SKM-1 (cell line): Measurements from ENCODE around the gene CDPF1.
"Not testable (repeated sequence)": the region's sequence is repeated elsewhere in the genome, so short reads cannot be mapped to it uniquely, and the experiment has no call there.

ENCODE experiments used
- DNase-seq: peaks from one replicate; lab custom pipeline; 2025; ENCODE audit not compliant: unreplicated experiment; lab: John Stamatoyannopoulos, UW

CDPF1 gene

DNA sequence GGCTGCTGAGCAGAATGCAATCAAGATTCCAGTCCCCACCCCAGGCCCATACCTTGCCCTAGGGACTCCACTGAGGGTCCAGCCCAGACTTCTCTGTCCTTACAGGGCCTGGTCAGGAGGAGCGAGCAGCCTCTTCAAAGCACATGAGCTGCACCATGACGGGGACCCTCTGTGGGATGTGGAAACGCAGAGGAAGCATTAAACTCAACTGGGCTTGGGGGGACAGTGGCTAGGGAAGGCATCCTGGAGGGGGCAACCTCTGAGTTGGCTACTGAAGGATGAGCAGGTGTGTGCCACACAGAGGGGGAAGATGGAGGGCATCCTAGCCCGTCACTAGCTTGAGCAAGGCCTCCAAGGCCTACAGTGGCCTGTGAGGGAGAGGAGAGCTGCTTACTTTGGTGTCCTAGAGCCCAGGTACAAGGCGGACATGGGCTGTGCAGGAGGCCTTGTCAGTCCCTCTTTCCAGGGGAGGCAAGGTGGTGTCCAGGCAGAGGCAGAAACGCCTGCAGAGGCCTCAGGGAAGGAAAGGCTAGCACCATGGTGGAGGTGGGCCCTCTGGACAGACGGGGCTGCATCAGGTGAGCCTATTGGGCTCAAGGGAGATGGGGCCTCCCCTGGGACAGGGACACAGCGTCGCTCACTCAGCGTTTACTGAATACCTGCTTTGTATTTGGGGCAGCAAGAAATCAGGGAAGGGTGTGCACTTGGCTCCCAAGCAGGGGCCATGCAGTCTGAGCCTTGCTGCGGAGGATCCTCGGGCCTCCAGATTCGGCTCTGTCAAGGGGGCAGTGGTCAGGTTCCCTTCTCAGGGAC, 32.0 kb upstream of the CDPF1 start:
- DNase-seq = no peak

DNA sequence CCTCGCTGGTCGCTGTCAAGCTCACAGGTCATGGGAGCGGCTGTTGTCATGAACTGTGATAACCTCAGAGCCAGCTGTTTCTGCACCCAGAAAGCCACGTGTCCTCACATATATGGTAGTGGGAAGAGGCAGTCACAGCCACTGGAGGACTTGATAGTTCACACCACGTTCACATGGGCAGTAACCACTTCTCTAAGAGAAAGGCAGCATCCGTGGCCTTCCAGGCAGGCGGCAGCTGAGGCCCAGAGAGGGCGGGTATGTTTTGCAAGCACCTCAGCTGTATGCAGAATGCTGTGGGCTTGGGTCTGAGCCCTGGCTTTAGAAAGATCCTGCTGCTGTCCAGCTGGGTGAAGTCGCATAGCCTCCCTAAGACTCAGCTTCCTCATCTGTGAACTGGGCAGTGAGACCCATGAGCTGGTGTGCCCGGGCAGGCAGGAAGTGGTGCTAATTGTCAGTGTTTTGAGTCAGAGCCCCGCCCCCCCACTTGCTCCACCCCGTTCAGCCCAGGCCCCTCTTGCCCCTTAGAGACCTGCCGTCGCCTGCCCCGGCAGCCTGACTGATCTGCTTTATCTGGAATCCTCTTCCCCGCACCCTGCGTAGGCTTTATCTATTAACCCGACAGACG, 31.0 kb upstream of the CDPF1 start:
- DNase-seq = no peak

DNA sequence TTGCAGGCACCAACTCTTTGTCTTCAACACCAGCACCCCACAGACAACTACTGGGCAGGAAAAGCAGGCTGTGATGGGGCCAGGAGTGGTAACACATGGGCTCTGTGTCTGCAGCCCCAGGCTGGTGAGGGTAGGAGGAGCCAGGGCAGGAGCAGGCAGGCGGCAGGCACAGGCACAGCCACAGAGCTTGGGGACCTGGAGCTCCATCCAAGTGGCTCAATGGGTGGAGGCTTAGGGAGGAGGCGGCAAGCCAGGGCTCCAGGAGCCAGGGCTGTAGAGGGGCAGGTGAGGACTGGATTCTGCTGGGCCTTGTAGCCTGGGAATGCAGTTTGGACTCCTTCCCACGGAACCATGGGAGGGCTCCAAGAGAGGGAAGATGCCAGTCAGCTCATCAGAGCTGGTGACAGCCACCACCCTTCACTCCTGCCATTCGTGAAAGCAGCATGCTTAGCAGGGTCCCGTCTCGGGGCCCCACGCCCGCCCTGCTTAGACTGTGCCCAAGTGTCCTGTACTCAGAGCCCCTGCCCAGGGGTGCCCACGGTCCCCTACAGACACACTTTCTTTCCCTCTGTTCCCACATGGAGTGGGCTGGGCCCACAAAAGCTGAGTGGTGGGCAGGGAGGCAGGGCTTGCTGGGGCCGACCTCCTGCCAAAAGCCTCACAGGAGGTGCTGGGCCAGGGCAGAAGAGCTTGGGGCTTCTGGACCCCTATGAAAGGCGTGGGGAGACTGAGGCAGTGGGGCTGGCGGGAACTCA, 30.1 kb upstream of the CDPF1 start:
- no peak for DNase-seq

DNA sequence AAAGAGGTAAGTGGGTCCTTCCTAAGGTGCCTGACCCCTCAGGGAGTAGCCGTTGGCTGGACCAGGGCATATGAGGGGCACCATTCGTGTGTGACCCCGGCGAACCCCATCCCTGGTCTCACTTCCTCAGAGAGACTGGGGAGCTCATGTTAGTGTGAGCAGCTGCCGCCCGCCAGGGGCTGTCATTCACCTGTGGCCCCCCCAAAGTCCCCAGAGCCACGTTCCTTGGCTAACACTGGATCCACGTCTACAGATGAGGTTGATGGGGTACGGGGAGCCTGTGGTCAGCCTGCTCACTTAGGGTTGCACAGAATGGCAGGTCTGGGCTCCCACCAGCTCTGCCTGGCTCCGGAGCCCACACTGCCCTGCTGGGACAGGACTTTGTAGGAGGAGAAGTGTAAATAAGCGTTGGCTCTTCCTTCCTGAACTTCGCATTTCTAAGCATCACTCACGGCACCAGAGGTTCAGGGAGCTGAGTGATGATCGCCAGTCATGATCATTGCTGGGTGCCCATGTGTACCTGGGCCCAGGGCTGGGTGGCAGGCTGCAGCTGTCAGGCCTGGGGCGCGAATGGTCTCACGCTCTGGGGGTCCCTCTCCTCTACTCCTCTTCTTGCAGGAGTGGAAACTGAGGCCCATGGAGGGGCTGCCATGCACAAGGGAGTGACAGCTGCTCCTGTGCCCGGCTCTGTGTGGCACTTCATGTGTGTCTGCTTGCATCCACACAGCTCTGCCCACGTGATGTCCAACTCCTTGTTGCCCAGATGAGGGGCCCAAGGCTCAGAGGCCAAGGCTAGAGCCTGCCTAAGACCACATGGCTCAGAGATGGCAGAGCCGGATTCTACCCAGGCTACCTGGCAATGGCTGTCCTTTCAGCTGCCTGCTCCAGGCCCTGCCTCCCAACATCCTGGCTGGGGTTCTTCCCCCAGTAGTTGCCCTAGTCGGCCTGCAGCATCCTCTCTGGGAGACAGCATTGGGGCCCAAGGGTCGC, 28.9 kb upstream of the CDPF1 start:
- DNase-seq = no peak

DNA sequence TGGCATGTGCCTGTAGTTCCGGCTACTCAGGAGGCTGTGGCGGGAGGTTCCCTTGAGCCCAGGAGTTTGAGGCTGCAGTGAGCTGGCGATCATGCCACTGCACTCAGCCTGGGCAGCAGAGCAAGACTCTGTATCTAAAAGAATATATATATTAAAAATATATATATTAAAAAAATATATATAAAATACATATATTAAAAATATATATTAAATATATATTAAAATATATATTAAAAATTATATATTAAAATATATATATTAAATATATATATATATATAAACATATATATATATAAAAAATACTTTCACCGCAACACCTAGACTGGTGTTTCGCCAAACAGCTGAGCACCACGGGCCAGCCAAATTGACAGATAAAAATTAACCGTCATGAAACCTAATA, 26.5 kb upstream of the CDPF1 start:
- no peak for DNase-seq

DNA sequence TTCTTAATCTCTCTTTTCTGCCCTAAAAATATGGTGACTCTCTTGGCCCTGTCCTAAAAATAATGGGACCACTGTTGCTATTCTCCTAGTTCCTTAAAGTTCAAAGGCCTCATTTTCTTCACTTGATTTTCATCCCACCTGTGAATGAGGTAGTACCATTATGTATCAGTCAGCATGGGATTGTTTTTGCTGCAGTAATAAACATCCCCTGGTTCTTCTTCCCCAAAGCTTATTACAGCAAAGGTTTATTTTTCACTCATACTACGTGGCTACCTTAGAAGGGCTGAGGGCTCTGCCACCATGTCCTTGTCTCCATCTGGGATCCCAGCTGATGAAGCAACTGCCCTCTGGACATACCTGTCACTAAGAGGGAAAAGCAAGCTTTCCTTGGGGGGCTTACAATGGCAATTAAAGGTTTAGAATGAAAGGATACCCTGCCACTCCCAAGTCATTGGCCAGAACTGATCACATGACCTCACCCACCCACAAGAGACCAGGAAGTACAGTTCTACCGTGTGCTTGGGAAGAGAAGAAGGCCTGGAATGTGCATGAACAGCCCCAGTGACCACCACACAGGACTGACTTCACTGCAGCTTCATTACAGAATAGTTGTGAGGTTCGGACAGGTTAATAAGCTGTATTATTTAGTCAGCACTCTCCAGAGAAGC, 25.5 kb upstream of the CDPF1 start:
- DNase-seq = no peak

DNA sequence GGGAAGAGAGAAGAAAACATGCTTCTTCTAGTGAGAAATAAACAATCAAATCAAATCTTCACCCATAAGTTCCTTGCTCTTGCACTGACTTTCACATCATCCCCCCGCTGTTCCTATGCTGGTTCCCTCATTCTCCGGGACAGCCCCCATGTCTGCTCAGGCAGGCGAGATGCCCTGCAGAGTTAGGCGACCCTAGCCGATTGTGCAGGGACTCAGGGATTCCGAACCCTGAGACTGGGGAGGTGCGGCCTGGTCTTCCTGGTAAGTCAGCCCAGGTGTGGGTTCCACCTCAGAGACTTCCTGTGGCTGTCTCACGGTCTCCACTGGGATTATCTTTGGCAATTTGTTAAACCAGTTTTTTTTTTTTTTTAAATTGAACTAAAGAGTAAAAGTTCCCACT, 24.3 kb upstream of the CDPF1 start:
- no peak for DNase-seq

DNA sequence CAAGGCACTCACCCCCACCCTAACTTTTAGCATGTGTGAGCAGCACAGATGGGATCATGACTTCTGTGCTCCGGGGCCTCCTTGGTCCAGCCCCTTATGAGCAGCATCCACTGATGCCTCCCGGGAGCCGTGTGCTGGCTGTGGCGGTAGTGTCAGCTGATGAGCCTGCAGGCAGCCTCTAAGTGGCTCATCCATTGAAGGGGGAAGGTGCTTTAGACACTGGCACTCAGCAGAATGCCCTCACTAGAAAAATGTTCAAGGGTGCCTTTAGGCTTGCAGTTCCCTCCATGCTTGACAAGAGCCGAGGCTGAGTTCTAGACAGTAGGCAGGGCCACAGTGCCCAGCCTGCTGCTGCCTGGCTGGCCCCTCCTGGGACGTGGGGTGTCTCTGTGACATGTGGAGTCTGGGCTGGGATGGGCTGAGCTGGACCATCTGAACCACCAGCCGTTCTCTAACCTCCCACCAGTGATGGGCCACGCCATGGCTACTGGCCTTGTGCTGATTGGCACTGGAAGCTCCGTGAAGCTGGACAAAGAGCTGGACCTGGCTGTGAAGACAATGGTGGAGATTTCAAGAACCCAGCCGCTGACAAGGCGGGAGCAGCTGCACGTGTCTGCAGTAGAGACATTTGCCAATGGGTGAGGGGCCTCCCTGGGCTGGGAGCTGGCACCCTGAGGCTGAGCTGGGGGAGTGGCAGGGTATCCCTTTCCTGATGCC, 23.5 kb upstream of the CDPF1 start:
- no peak for DNase-seq

DNA sequence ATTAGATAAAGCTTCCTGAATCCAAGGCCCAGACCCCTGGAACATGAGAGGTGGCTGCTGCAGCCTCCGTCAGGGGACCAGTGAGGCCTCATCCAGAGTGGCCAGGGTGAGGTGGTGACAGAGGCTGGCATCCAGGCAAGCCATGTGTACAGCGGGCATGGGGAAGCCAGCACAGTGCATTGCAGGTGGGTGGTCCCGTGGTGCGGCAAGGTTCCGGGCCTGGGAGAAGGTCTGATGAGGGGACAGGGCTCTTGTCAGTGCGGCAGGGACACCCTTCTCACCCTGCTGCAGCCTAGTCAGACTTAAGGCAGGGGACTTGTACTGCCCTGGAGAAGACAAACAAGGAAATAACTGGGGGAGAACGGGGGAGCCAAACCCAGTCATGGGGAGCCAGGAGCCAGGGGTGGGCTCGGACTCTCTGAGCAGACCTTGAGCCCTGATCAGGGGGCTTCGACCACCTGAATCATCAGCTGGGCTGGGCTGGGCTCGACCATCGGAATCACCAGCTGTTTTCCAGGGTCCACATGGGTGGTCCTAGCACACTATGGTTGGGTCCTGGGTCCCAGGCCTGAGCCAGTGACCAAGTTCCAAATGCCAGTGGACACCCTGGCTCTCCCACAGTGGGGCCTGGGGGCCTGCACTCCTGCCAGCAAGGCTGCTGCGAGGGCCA, 22.8 kb upstream of the CDPF1 start:
- DNase-seq = no peak

DNA sequence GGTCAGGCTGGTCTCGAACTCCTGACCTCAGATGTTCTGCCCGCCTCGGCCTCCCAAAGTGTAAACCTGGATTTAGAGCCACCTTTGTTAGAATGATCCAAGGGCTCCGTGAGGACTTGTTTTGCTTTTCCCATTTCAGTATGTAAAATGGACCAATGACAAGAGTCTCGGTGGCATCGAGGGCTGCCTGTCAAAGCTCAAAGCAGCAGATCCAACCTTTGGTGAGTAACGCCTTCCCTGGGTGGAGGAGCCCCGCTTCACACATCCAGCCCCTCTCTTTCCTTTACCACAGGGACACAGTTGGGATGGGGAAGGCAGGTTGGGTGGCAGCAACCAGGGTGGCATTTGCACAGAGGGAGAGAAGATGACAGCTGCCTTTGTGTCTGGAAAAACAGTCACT, 22.1 kb upstream of the CDPF1 start:
- no peak for DNase-seq

DNA sequence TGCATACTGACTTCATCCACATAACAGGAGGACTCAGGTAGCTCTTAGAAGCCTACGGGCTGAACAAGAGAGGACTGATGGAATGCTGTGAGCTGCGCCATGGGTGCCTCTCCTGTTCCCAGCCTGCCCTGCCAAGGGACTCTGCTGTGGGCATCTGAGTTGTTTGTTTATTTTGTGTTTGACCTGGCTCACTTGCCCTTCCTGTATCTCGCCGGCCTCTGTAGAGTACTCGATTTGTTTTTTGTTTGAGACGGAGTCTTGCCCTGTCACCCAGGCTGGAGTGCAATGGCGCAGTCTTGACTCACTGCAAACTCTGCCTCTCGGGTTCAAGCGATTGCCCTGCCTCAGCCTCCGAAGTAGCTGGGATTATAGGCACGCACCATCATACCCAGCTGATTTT, 19.5 kb upstream of the CDPF1 start:
- DNase-seq = no peak

DNA sequence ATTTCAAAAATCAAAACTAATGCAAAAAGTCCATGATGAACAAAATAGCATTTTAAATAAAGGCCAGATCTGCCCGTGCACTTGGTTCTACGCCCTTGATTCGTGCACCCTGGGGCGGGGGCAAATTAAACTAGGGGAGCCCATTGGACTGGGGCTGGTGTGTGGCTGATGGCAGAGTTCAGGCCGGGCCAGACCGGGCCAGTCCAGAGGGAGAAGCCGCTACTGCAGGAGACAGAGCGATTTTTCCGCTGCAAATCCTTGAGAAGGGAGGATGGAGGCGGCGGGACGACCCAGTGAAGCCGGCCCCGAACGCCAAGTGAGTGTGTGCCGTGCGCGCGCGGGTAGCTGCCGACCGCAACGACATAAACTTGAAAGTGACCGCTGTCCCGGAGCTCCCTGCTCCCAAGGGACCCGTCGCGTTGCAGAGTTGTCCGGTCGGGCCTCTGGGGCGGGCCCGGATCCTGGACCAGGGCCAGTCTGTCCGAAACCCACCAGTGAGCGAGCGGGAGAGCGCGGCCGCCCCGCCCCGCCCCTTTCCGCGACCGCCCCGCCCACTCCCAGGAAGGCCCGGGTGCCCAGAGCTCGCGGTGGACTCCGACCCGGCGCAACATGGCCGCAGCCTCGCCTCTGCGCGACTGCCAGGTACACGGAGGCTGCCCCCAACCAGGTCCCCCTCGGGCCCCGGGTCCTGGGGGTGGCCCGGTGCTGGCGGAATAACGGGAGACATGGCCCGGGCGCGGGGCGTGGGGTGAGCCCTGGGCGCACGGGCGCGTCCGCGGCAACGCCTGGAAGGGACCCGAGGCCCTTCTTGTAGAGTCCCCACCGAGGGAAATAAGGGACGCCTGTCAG, 17.6 kb upstream of the CDPF1 start, which contains the start of gene TTC38:
TTC38 (plus strand) TSS at position 578 of the 849 bp plus-strand sequence; CDS start at position 610, 32 bp downstream.
- DNase-seq = peak; percentile 55

DNA sequence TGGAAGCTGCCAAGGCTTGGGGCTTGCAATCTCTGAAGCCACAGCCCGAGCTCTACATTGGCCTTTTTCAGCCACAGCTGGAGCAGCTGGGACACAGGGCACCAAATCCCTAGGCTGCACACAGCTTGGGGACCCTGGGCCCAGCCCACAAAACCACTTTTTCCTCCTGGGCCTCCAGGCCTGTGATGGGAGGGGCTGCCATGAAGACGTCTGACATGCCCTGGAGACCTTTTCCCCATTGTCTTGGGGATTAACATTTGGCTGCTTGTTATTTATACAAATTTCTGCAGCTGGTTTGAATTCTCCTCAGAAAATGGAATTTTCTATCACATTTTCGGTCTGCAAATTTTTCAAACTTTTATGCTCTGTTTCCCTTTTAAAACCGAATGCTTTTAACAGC, 15.5 kb upstream of the CDPF1 start:
- not testable (repeated sequence) for DNase-seq

DNA sequence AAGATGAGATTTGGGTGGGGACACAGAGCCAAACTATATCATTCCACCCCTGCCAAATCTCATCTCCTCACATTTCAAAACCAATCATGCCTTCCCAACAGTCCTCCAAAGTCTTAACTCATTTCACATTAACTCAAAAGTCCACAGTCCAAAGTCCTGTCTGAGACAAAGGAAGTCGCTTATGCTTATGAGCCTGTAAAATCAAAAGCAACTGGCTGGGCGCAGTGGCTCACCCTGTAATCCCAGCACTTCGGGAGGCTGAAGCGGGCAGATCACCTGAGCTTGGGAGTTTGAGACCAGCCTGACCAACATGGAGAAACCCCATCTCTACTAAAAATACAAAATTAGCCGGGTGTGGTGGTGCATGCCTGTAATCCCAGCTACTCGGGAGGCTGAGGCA, 14.4 kb upstream of the CDPF1 start:
- not testable (repeated sequence) for DNase-seq

DNA sequence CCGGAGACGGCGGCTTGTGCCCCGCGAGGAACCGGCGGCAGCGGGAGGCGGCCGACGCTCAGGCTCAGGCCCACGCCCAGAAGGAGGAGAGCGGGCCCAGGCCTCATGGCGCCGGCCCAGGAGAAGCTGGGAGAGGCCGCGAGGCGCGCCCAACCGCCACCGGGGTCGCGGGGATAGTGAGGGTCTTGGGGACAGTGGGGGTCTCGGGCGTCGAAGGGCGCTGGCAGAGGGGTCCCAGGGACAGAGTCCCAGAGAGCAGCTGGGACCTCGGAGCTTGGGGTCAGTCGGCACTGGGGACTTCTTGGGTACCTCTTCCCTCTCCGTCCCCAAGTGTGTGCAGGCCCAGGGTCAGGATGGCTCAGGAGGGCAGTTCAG, 13.1 kb upstream of the CDPF1 start, which contains the start of gene PKDREJ:
PKDREJ (minus strand) TSS at position 128 of the 375 bp plus-strand sequence; CDS start at position 107, 21 bp downstream.
- DNase-seq = no peak

DNA sequence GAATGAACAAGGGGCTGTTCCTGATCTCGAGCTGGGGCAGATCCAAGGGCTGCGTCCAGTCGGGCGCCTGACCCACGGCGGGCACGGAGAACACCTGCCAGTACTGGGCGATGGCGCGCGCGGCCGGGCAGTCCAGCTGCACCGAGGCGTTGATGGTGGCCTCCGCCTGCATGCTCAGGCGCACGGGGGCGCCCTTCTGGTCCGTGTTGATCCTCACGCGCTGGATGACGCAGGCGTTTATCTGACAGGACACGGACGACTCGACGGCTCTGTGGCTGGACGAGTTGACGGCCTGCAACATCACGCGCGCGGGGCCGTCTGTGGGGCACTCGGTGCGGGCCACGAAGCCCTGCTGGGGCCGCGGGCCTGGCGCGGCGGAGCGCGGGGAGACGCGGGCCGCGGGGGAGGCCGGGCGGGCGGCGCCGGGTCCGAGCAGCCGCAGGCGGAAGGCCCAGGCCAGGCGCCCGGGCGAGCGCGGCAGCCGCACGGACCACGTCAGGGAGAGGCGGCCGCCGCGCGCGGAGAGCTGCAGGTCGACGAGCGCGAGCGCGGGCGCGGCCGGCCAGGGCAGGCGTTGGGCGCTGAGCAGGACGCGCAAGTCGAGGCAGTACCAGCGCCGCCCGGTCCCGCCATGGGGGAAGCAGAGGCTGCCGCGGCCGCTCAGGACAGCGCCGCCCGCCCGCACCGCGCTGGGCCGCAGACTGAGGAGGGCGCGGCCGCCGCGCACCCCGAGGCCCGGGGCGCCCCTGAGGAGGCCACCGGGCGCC, 12.5 kb upstream of the CDPF1 start:
- DNase-seq = no peak

DNA sequence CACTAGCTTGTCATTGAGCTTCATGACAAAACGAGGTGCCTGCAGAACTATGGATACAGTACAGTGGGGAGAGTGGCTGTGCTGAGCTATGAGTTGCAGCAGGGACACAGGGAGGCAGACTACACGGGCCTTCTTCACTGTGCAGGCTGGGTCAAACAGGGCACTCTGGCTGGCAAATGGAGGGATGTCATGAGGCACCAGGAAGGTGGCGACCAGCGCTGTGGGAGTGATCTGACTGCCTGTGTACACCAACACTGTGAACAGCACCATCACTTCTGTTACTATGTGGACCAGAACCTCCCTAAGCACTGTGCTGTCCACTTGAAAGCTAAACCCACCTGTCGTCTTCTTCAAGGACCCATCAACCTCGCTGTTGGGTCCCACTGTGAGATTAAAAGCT, 9.9 kb upstream of the CDPF1 start:
- no peak for DNase-seq
